ENCODE measurements around the gene MEOX1. TPM values are rescaled to one million over a fixed set of nuclear protein-coding genes. Genes with fewer than 3 reads are reported as not detected.

Gene MEOX1
- total and polyA plus RNA-seq, 2 donors (not counting 1 experiment from before 2014, with no cell fraction given) = not detected

DNA sequence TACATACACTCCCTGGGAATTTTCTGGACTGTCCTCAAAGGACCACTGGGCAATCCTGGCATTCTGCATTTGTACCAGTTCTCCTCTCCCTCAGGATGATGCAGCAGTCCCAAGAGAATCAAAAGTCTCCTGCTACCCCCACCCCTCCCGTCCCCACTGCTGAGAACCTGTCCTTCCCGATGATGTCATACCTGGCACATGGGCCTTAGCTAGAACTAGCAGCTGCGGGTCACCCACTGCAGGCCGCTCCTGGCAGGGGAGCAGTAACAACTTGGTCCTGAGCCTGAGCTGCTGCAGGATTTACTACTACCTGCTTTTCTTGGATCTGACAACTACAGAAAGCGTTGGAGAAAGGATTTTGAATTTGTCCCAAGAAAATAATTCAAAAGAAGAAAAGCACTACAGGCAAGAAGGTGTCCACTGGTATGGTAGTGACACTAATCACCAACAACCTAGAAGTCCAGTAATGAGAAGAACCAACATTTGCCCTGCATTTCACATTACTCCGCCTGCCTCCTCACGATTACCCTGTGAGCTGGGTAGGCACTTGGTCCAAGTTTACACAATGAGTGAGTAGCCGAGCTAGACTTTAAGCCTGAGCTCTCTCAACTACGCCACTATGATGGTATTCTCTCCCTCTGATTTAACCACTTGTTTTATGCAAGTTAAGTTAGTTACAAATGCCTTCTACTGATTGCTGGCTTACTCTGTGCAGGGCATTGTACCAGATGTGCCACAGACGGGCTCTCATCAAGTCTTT, 60.3 kb downstream of the MEOX1 start:
- Histone ChIP-seq H3K4me1 (ENCODE audit: control insufficient read depth in 2 of 2, insufficient read depth in 2 of 2, low read length in 2 of 2) (no peaks in the 10 kb centered on the region), H4K20me1 (ENCODE audit: control insufficient read depth, insufficient read depth, low read length, poor library complexity, severe bottlenecking) (no peaks in the 10 kb centered on the region), H3K9ac (ENCODE audit: low read length) (no peak overlapping the region), H3K4me2 (replicated peaks; ENCODE audit: low read depth, low read length, poor library complexity, severe bottlenecking) (no peak overlapping the region), H2AFZ (ENCODE audit: insufficient read depth, low read depth, low read length, poor library complexity, severe bottlenecking) (no peak overlapping the region), H3K79me2 (ENCODE audit: control insufficient read depth, insufficient read depth, low read length) (no peaks in the 10 kb centered on the region), H3K4me3 (ENCODE audit: control extremely low read depth in 1 of 5, extremely low read depth in 1 of 5, insufficient read depth in 1 of 5, low read depth in 2 of 5, low read length in 4 of 5) (no peak overlapping the region), H3K27me3 (replicated peaks in 1 of 4; ENCODE audit: control extremely low read depth in 1 of 4, control insufficient read depth in 3 of 4, insufficient read depth in 4 of 4, low read length in 3 of 4) (peaks cover 0 to 3% (median 1%) of the 10 kb centered on the region in 4 experiments), H3K36me3 (replicated peaks in 1 of 2; ENCODE audit: control extremely low read depth in 1 of 2, control insufficient read depth in 1 of 2, extremely low read depth in 1 of 2, insufficient read depth in 2 of 2, low read length in 1 of 2) (no peaks in the 10 kb centered on the region), H3K27ac (ENCODE audit: low read length in 2 of 2) (no peak overlapping the region), H3K9me3 (ENCODE audit: control extremely low read depth in 1 of 3, control insufficient read depth in 2 of 3, insufficient read depth in 1 of 3, low read length in 2 of 3) (peaks cover 0 to 4% (median 0%) of the 10 kb centered on the region in 3 donors)
- Mint-ChIP-seq H3K27ac (no peak overlapping the region), H3K4me3 (no peak overlapping the region), H3K27me3 (peaks cover 24% of the 10 kb centered on the region), H3K4me1 (peaks cover 6% of the 10 kb centered on the region), H3K9me3 (ENCODE audit: insufficient read depth) (no peaks in the 10 kb centered on the region)
- no peak for DNase-seq
- ATAC-seq (ENCODE audit: low read depth) = no peak
- WGBS (ENCODE audit: insufficient coverage) = 75% methylated on average over 5 of the region's 10 CpGs
- intact Hi-C loops (cut with micrococcal nuclease) = no loop called here
- TF ChIP-seq, protein P1, sequence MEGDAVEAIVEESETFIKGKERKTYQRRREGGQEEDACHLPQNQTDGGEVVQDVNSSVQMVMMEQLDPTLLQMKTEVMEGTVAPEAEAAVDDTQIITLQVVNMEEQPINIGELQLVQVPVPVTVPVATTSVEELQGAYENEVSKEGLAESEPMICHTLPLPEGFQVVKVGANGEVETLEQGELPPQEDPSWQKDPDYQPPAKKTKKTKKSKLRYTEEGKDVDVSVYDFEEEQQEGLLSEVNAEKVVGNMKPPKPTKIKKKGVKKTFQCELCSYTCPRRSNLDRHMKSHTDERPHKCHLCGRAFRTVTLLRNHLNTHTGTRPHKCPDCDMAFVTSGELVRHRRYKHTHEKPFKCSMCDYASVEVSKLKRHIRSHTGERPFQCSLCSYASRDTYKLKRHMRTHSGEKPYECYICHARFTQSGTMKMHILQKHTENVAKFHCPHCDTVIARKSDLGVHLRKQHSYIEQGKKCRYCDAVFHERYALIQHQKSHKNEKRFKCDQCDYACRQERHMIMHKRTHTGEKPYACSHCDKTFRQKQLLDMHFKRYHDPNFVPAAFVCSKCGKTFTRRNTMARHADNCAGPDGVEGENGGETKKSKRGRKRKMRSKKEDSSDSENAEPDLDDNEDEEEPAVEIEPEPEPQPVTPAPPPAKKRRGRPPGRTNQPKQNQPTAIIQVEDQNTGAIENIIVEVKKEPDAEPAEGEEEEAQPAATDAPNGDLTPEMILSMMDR (IDR thresholded peaks at IDR 0.05) = no peak
- ChIA-PET CTCF (interaction anchor here (2.0 kb wide), 1 partner anchor 25 kb away, joined by 5 read pairs; no protein-coding TSS in a partner anchor), POLR2A (interaction anchor here (0.7 kb wide), 1 partner anchor 73 kb away, joined by 10 read pairs; no protein-coding TSS in a partner anchor)

DNA sequence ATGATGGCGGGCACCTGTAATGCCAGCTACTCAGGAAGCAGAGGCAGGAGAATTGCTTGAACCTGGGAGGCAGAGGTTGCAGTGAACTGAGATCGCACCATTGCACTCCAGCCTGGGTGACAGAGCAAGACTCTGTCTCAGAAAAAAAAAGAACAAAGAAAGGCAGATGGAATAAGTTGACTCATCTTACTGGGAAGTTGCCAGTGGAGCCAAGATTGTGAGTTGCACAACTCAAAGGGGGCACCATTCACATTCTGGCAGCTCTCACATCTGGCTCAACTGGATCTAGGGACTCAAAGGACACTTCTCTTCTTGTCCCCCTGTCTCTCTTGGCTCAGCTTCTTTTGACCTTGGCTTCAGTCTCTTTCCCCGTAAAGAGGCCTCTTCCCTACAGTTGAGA, 61.9 kb downstream of the MEOX1 start:
- CTCF ChIA-PET = no interaction called here
- Mint-ChIP-seq H3K9me3 (ENCODE audit: insufficient read depth) (no peaks in the 10 kb centered on the region), H3K27me3 (peaks cover 34% of the 10 kb centered on the region), H3K4me1 (peaks cover 5% of the 10 kb centered on the region), H3K4me3 (no peak overlapping the region), H3K27ac (no peak overlapping the region)
- TF ChIP-seq, protein P1 (IDR thresholded peaks at IDR 0.05) = no peak
- TF ChIP-seq EZH2 (IDR thresholded peaks at IDR 0.05; ENCODE audit: borderline replicate concordance, insufficient read depth, low read depth, low read length, poor library complexity, severe bottlenecking) = no peak
- H3K4me3 ChIP-seq (ENCODE audit: control extremely low read depth in 1 of 5, extremely low read depth in 1 of 5, insufficient read depth in 1 of 5, low read depth in 2 of 5, low read length in 4 of 5) = no peak overlapping the region
- ATAC-seq (ENCODE audit: low read depth) (no peak), DNase-seq (no peak)
- POLR2A ChIA-PET = no interaction called here
- H3K9me3 ChIP-seq (ENCODE audit: control extremely low read depth in 1 of 3, control insufficient read depth in 2 of 3, insufficient read depth in 1 of 3, low read length in 2 of 3) = peaks cover 0 to under 1% (median 0%) of the 10 kb centered on the region in 3 donors
- H3K4me1 ChIP-seq (ENCODE audit: control insufficient read depth in 2 of 2, insufficient read depth in 2 of 2, low read length in 2 of 2) = no peaks in the 10 kb centered on the region
- H3K9ac ChIP-seq (ENCODE audit: low read length) = no peak overlapping the region
- no peak overlapping the region for H2AFZ ChIP-seq (ENCODE audit: insufficient read depth, low read depth, low read length, poor library complexity, severe bottlenecking)
- no peak overlapping the region for H3K4me2 ChIP-seq (replicated peaks; ENCODE audit: low read depth, low read length, poor library complexity, severe bottlenecking)
- H3K27ac ChIP-seq (ENCODE audit: low read length in 2 of 2) = no peak overlapping the region
- no peaks in the 10 kb centered on the region for H3K36me3 ChIP-seq (replicated peaks in 1 of 2; ENCODE audit: control extremely low read depth in 1 of 2, control insufficient read depth in 1 of 2, extremely low read depth in 1 of 2, insufficient read depth in 2 of 2, low read length in 1 of 2)
- intact Hi-C loops (cut with micrococcal nuclease) = no loop called here
- H3K27me3 ChIP-seq (replicated peaks in 1 of 4; ENCODE audit: control extremely low read depth in 1 of 4, control insufficient read depth in 3 of 4, insufficient read depth in 4 of 4, low read length in 3 of 4) = peaks cover 0 to 3% (median 1%) of the 10 kb centered on the region in 4 experiments
- no peaks in the 10 kb centered on the region for H3K79me2 ChIP-seq (ENCODE audit: control insufficient read depth, insufficient read depth, low read length)
- WGBS (ENCODE audit: insufficient coverage) = 100% methylated on average over 2 of the region's 3 CpGs
- H4K20me1 ChIP-seq (ENCODE audit: control insufficient read depth, insufficient read depth, low read length, poor library complexity, severe bottlenecking) = no peaks in the 10 kb centered on the region
